ENCODE data around the gene MERTK.
"Not testable (repeated sequence)": the region's sequence is repeated elsewhere in the genome, so short reads cannot be mapped to it uniquely, and the experiment has no call there.

Gene MERTK

DNA sequence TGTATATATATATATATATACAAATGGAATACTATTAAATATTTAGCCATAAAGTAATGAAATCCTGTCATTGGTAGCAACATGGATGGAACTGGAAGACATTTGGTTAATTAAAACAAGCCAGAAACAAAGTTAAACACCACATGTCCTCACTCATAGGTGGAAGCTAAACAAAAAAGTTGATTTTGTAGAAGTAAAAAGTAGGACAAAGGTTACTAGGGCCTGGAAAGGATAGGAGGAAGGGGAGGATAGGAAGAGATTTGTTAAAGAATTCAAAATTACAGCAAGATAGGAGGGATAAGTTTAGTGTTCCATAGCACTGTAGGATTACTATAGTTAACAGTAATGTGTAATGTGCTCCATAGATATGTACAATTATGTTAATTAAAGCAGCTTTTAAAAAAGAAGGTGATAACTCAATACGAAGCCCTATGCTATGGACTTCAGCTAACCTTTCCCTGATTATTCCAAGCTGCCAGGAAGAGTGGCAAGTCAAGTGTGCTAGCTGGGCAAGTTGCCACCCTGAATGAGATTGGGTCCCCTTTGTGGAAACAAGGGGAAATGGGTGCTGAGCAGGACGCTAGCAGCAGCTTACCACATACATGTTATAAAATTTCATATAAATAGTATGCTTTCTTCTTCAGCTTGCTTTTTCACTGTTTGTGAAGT lies 12.3 kb downstream of the MERTK start:
- DNase-seq, result no peak

DNA sequence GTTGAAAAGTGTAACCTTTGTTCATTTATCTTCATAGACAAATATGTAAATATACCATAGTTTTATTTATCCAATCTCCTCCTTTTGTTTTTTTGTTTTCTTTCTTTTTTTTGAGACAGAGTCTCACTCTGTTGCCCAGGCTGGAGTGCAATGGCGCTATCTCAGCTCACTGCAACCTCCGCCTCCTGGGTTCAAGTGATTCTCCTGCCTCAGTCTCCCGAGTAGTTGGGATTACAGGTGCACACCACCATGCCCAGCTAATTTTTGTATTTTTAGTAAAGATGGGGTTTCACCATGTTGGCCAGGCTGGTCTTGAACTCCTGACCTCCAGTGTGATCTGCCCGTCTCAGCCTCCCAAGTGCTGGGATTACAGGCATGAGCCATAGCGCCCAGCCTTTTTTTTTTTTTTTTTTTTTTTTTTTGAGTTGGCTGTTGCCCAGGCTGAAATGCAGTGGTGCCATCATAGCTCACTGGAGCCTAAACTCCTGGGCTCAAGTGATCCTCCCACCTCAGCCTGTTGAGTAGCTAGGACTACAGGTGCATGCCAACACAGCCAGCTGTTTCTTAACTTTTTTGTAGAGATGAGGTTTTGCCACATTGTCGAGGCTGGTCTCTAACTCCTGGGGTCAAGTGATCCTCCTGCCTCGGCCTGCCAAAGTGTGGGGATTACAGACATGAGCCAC lies 13.0 kb downstream of the MERTK start:
- DNase-seq, result not testable (repeated sequence)

DNA sequence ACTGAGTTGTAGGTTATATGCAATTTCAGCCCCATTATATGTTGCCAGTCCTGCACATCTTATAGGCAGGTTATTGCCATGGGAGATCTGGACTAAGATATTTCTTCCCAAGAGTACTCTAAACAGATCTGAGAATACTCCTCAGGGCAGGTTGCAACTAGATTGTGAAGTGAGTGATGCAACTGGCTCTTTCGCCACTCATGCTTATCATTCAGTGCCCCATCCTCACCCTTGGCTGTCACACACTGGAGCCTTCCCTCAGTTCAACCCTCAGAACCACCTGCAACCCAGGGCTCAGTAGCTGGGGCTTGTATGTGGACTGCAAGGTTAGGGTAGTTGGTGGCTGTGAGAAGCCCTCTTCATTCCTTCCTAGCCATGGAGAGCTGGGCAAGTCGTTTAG lies 14.1 kb downstream of the MERTK start:
- DNase-seq, result no peak

DNA sequence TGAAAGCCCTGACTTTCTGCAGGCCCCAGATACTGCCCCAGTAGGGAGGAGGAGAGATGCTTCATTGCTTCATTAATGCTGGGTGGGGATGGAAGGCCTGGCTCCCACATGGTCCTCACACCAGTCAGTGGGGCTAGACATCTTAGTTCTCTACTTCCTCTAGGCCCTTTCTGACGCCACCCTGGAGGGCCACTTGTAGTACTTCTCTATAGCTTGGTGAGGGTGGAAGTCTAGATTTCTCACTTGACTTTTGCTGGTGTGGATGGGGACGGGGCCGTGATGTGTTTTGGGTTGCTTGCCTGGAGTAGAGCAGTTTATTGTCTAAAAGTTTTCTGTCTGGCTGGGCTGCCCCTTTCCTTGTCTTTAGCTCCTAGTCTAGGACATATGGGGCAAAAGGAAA lies 18.7 kb downstream of the MERTK start:
- DNase-seq, result no peak

DNA sequence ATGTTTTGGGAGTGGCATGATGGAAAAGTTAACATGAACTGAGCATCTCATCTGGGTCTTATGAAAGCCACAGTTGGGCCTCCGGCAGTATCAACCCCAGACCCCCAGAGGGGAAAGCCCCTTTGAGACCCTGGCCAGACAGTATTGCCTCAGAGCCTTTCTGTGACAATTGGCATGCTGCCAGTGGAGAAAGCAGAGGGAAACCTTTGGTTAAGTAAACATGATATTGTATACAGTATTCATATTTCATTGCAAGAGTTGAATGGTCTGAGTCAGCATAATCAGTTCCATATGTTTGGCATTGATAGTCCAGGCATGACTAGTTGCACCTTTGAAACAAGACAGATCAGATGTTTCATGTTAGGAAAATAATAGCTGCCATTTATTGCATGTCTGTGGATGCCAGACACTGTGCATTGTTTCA lies 20.0 kb downstream of the MERTK start:
- no peak for DNase-seq

DNA sequence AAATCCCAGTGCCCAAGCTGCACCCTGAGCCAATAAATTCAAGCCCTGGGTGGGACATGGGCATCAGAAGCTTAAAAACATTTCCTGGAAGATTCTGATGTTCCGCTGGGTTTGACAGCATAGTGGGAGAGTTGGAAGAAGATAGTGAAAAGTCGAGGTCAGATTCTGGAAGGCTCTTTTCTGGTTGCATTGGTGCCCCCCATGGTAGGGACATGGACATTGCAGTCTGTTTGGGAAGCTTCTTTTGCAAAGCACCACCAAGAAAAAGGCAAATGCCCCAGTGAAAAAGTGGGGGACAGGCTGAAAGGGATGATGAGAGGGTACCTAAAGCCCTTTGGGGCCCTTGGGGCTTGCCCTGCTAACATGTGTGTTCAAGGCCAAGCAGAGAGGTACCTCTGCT lies 21.0 kb downstream of the MERTK start:
- DNase-seq, result no peak

DNA sequence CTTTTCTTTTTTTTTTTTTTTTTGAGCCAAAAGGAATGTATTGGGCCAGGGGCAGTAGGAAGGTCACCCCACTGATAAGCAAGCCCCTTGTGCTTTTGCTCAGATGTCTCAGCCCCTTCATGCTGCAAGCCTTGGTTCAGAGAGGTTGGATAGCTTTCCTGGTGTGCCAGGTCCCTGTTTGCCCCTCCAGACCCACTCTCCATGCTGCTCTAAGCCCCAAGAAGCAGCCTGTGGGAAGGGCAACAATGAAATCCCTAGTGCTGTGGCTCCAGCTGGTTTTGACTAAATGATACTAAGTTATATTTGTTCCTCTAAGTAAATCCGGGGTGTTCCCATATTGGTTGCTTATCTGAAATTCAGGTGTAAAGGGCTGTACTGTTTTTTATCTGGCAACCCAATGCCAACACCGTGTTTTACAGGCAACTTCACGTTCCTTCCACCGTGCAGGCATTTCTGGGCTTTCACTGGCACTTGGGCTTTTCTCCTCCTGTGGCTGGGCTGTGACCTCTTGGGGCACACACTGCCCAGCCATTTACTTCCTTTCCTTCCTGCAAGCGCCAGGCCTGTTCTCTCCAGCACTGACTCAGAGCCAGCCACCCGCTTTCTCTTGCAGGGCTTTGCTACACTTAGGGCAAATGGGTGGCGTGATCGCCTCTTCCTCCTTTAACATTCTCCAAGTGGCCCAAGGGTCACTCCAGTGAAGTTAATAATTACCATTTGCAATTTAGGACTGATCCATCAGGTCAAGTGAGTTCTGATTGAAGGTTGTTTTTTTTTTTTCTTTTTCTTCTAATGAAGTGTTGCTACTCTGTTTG lies 21.6 kb downstream of the MERTK start:
- no peak for DNase-seq

DNA sequence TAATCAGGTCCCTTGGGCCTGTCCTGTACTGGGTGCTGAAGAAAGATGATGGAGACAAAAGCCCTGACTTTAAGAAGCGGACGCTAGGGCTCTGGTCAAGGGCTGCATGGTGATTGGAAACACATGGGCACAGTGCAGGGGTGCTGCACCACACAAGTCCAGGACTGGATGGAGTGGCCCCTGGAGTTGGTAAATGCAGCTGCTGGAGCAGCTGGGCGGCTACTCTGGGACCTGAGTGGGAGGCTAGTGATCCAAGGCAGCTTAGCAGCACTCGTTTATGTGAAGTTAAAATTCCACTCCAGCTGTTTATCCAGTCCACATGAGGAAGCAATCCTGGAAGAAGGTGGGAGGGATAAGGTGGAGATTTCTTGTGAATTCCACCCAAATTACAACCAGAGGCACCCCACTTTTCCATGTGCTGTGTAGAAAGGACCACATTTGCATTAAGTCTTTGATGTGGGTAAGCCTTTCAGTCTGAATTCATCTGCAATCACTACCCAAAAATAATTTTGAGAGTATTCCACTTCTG lies 24.9 kb downstream of the MERTK start:
- no peak for DNase-seq

DNA sequence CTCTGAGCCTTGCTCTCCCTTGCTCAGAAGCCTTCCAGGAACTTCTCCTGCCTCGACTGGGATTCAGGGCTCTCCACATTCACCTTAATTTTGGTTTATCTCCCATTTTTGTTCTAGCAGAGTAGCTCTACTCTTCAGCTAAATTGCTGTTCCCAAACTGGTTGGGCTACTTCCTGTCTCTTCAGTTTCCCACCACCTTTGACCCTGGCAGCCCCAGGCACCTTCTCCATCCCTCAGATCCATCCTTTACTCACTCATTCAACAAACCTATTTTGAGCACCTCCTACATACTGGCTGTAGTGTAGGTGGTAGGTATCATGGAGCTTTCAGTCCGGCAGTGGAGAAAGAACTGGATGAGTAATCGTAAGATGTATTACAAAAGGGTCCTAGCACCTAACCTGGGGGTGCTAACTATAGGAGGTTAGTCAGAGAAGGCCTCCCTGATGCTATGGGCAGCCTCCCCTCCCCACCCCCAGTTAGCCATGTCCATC lies 26.3 kb downstream of the MERTK start:
- no peak for DNase-seq

DNA sequence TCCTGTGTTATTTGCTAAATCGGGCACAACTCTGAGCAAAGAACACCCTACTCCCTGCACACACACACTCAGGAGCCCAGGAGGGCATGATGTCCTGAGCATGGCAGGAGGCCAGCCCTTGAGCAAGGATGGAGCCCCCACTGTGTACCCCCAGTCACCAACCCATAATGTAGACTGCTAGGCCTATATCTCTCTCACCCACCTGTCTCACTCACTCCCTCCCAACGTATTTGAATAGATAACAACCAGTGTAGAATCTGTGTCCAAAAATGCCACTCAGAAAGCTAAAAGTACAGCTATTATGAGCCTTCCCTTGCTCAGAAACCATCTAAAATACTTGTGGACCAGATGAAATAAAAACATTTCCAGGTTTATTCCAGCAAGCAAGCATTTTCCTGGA lies 29.3 kb downstream of the MERTK start:
- DNase-seq, result no peak

DNA sequence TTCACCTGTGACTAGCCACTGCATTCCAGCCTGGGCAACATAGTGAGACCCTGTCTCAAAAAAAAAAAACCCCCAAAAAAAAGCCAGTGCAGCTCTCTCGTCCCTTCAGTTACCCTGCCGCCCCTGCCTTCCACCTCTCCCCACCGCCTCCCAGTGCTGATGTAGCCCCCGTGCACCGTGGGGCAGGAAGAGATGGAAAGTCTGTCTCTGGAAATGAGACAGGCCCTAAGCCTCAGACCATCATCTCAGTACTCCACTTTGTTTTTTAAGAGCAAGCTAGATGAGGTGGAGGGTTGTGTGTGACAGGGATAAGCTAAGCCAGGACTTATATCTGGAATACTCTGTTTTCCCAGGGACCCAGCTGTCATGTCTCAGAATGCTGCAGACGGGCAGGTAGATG lies 32.0 kb downstream of the MERTK start:
- DNase-seq, result no peak

DNA sequence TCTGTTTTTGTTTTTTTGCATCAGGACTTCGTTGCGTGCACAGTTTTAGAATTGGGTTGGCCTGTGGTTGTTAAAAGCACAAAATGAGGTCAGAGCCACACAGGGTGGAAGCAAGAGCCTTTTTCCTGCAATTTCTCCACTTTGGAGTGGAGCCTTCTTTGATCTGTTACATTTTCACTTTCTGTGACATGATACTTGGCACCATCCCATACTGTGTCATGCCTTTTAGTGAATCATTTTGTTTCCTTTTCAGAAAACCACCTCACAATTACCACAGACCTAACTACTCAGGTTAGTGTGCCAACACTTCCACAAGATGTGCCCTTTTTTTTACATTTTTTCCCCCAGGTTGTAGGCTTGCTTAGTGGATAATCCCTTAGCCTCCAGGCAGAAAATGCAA lies 32.5 kb downstream of the MERTK start:
- no peak for DNase-seq

DNA sequence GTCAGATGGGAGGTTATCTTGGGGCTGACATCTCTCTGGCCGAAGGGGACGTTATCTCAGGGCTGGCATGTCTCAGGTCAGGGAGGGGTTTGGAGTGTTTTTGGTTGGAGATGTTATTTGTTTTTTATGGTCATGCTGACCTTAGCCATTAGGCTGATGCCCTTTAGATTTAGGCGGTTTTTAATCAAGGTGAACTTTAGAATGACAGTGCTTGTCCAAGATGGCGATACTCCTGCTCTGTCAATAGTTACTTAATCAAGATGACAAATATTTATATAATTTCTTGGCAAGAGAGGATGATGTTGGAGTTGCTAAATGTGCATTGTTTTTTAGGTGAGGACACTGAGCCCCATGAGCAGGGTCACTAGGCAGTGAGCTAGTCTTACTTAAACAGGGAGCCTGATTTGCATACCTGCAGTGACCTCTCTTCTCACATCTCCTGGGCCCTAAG lies 34.5 kb downstream of the MERTK start:
- no peak for DNase-seq

DNA sequence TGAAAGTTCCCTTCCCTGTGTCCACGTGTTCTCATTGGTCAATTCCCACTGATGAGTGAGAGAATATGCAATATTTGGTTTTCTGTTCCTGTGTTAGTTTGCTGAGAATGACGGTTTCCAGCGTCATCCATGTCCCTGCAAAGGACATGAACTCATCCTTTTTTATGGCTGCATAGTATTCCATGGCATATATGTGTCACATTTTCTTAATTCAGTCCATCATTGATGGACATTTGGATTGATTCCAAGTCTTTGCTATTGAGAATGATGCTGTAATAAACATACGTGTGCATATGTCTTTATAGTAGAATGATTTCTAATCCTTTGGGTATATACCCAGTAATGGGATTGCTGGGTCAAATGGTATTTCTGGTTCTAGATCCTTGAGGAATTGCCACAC lies 35.5 kb downstream of the MERTK start:
- DNase-seq, result not testable (repeated sequence)

DNA sequence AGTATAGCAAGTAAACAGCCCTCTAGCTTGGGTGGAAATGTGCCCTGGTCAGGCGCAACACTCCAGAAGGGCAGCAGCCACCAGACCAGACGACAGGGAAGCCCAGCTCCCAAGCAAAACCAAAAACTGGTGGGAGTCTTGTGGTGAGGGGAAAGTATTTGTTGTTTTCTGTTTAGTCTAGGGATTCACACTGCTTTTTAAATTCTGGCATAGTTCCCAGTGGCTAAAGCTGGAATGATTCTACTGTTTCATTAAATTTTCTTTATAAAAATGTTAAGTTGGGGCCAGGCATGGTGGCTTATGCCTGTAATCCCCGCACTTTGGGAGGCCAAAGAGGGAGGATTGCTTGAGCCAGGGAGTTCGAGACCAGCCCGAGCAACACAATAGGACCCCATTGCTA lies 38.5 kb downstream of the MERTK start:
- DNase-seq, result no peak

DNA sequence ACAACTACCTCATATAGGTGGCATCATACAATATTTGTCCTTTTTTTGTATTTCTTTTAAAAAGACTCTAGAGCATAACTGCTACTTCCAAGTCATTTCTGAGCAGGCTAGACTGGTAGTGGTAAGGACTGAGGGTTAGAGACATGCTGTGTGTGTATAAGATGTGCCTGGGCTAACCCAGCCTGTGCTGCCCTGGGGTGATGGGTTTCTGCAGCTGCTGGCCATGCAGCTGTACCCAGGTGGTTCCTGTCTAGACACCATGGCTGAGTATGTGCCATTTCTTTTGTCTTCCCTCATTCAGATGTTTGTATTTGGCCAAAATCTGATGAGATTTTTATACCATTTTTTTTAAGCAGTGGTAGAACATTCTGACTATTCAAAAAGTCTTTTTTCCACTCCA lies 40.0 kb downstream of the MERTK start:
- no peak for DNase-seq

DNA sequence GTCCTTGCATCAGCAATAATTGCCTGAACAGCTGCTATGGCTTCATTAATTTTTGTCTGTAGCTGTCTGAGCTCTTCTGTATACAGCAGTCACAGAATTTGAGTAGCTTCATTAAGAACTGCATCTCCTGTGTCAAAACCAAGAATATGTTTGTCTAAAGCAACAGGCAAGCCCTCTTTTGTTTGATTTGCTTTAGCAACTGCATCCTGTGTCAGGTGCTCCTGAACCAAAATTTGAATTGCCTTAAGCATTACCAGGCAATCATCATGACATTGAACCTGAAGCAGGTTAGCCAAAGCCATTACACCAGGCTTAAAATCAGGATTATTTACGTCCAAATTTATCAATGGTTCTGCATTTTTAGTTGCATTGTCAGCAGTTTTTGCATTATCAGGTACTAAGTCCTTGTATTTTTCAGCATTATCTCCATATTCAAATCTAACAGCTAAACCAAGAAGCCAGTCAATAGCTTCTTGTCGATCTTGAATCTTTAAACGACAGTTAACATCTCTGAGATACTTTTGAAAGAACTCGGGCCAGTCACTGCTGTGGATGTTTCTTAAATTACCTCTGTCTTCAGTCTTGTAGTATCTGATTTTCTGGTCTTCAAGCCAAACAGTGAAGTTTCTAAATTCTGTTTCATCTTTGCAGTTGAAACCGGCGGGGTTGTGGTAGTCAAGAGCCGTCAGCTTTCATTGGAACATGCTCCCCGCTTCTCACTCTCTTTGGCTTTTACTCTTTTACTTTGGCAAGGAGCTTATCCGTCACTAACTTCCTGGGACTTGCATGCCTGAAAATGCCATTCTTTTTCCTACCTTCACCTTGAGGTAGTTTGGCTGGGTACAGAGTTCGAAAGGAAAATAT lies 42.2 kb downstream of the MERTK start:
- no peak for DNase-seq

DNA sequence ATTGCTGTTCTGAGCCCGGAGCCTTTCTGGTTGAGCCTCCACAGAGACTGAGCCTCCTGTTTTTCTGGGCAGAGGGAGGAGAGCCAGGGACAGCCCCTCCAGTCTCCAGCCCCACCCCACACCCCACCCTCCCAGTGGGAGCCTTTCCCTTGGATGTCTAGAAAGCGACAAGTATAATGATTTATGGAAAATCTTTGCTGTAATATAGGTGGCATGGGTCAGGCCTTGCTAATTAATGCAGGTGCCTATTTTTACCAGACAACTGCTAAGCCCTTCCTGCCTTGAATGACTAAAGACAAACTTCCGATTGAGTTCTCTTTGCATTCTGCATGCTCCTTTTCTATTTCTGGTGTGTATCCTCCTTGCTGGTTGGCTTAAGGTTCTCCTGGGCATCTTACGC lies 43.1 kb downstream of the MERTK start:
- no peak for DNase-seq

DNA sequence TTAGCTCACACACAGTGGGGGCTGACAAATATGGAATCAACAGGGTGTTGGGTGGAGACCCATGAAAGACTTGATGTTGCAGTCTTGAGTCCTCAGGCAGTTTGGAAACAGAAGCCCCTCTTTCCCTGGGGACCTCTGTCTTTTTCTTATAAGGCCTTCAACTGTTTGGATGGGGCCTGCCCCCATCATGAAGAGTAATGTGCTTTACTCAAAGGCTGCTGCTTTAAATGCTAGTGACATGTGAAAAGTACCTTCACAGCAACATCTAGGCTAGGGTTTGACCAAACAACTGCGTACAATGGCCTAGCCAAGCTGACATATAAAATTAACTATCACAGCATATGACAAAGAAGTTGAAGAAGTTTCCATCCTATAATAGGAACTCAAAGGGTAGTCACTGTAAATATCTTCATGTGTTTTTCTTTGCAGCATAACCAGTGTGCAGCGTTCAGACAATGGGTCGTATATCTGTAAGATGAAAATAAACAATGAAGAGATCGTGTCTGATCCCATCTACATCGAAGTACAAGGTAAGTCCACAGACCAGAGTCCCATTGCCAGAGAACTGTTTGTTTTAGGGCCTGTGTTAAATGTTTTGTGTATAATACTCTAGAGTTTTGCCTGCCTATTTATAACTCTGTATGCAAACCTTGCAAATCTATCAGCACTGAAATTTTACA lies 46.3 kb downstream of the MERTK start:
- DNase-seq, result no peak

DNA sequence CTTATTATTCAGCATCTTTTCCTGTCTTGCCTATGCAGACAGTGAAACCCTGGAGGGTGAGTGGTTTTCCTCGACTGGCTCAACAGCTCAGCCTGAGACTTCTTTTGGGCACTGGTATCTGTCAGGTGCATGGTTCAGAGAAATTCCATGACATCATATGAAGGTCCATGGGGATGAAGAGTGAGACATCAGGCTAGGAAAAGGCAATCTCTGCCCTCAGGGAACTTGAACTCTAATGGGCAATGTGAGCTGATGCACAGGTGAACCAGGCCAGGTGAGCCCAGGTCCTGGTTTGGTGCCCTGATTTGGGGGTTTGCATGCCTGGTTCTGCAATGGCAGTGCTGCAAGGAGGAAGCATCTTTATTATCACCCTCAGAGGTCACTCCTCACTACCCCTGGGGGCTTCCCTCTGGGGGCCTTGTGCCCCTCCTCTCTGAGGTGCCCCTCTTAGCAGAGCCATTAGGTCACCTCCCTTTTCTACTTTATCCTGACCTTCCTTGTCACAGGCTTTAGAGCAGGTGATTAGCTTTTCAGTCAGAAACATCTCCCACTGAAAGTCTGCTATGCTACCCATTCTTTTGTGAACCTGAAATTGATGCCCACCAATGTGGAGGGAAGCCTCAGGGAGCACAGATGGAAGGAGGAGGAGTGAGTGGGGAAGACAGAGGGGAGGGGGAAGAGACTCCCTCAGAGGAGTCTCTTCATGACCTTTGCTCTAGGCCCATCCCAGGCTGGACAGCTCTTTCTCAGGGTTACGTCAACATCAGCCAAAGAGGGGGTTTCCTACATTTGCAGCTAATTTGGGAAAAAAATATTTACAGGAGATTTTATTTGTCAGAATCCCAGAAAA lies 47.3 kb downstream of the MERTK start:
- DNase-seq, result no peak

Measured in SW 1271 (cell line).